ENCODE results near the gene NIM1K.

GRCh38 chr5:43172779-43173178, 19.2 kb upstream of the NIM1K start:
- TF ChIP-seq POLR2A (IDR thresholded peaks at IDR 0.05; ENCODE audit: low read depth, low read length) (no peak), TAF1 (IDR thresholded peaks at IDR 0.05; ENCODE audit: low read depth, low read length) (no peak), POLR2AphosphoS5 (IDR thresholded peaks at IDR 0.05; ENCODE audit: low read depth, low read length) (no peak), POU2F2 (IDR thresholded peaks at IDR 0.05; ENCODE audit: low read depth, low read length) (no peak)
